Measurements from ENCODE around the gene MEF2C.
A peak's percentile ranks its signal among the peaks of the same experiment; 100 is the strongest.

Gene MEF2C

DNA sequence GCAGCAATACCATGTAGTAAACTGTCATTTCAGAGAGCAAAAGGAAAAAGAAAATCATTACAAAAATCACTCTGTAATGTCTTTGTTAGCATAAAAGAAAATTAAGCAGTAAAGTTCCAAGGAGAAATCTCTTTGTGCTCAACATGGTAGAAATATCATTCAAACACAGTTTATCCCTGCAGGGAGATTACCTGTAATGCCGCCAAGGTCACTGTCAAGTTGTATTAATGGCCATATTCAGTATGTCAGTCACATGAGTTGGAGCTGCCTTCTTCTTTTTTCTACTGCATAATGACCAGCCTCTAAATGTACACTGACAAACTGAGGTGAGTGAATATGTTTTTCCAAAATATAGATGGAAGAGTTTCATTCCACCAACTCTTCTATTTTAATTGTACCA lies 36.5 kb downstream of the MEF2C start:
- Histone ChIP-seq H3K27me3 (ENCODE audit: control insufficient read depth, low read length) (no peaks in the 10 kb centered on the region), H3K9me3 (ENCODE audit: control insufficient read depth, insufficient read depth, low read length) (no peaks in the 10 kb centered on the region), H4K20me1 (ENCODE audit: control insufficient read depth, insufficient read depth, low read depth, low read length) (no peaks in the 10 kb centered on the region), H3K4me1 (ENCODE audit: control insufficient read depth, low read length) (peaks cover 78% of the 10 kb centered on the region), H3K79me2 (ENCODE audit: control insufficient read depth, low read length) (peaks cover 82% of the 10 kb centered on the region), H3K27ac (ENCODE audit: low read depth, low read length) (no peak overlapping the region), H3K9me2 (replicated peaks; ENCODE audit: control insufficient read depth, low read length) (no peaks in the 10 kb centered on the region), H3K4me2 (ENCODE audit: low read length) (0 out of 2 replicates have a peak overlapping the region, but pooled peaks have one; percentile 17), H3K36me3 (ENCODE audit: control insufficient read depth, low read length) (peaks cover 34% of the 10 kb centered on the region), H3F3A (ENCODE audit: control insufficient read depth, insufficient read depth) (no peaks in the 10 kb centered on the region; the same call in 1 of the 2 replicates), H3K4me3 (ENCODE audit: low read length) (no peak overlapping the region)
- TF ChIP-seq, protein P1, sequence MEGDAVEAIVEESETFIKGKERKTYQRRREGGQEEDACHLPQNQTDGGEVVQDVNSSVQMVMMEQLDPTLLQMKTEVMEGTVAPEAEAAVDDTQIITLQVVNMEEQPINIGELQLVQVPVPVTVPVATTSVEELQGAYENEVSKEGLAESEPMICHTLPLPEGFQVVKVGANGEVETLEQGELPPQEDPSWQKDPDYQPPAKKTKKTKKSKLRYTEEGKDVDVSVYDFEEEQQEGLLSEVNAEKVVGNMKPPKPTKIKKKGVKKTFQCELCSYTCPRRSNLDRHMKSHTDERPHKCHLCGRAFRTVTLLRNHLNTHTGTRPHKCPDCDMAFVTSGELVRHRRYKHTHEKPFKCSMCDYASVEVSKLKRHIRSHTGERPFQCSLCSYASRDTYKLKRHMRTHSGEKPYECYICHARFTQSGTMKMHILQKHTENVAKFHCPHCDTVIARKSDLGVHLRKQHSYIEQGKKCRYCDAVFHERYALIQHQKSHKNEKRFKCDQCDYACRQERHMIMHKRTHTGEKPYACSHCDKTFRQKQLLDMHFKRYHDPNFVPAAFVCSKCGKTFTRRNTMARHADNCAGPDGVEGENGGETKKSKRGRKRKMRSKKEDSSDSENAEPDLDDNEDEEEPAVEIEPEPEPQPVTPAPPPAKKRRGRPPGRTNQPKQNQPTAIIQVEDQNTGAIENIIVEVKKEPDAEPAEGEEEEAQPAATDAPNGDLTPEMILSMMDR (IDR thresholded peaks at IDR 0.05; ENCODE audit: low read depth, low read length, poor library complexity, severe bottlenecking): no peak
- TF ChIP-seq EZH2phosphoT487 (IDR thresholded peaks at IDR 0.05; ENCODE audit: borderline replicate concordance, low read length): no peak

DNA sequence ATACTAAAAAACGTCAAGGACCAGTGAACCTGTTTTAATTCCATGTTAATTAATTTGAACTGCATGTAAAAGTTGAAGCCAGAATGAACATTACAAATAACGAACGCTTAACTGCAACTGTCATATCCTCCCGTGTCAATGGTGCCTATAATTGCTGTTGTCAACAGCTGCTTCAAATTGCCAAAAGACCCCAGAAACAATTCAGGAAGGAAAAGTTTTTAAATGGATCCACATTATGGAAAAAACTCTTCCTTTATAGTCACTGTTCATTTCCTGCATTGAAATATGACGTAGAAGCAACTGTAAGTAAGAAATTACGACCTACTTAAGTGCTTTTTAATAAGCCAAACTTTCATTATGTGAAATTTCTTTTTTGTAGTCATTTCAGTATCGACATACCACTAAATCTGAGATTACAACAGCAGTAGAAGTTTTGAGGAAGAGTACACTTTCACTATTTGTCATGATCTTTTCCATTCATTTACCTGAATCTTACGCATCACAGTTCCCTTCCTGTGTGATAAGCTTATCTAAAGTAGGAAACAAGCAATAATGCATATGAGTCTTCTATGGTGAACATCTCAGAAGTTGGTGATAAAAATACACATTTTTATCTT lies 37.8 kb downstream of the MEF2C start:
- no peaks in the 10 kb centered on the region for H3K9me2 ChIP-seq (replicated peaks; ENCODE audit: control insufficient read depth, low read length)
- H3K4me1 ChIP-seq (ENCODE audit: control insufficient read depth, low read length): peaks cover 74% of the 10 kb centered on the region
- H3K79me2 ChIP-seq (ENCODE audit: control insufficient read depth, low read length): peaks cover 81% of the 10 kb centered on the region
- no peaks in the 10 kb centered on the region for H4K20me1 ChIP-seq (ENCODE audit: control insufficient read depth, insufficient read depth, low read depth, low read length)
- H3F3A ChIP-seq (ENCODE audit: control insufficient read depth, insufficient read depth): no peaks in the 10 kb centered on the region; the same call in 1 of the 2 replicates
- H3K4me2 ChIP-seq (ENCODE audit: low read length): peak overlapping the region; percentile 1; the same call in 1 of the 2 replicates
- H3K36me3 ChIP-seq (ENCODE audit: control insufficient read depth, low read length): peaks cover 26% of the 10 kb centered on the region
- no peak overlapping the region for H3K27ac ChIP-seq (ENCODE audit: low read depth, low read length)
- no peak overlapping the region for H3K4me3 ChIP-seq (ENCODE audit: low read length)
- H3K9me3 ChIP-seq (ENCODE audit: control insufficient read depth, insufficient read depth, low read length): no peaks in the 10 kb centered on the region
- TF ChIP-seq EZH2phosphoT487 (IDR thresholded peaks at IDR 0.05; ENCODE audit: borderline replicate concordance, low read length): no peak
- TF ChIP-seq, protein P1 (IDR thresholded peaks at IDR 0.05; ENCODE audit: low read depth, low read length, poor library complexity, severe bottlenecking): no peak
- no peaks in the 10 kb centered on the region for H3K27me3 ChIP-seq (ENCODE audit: control insufficient read depth, low read length)

DNA sequence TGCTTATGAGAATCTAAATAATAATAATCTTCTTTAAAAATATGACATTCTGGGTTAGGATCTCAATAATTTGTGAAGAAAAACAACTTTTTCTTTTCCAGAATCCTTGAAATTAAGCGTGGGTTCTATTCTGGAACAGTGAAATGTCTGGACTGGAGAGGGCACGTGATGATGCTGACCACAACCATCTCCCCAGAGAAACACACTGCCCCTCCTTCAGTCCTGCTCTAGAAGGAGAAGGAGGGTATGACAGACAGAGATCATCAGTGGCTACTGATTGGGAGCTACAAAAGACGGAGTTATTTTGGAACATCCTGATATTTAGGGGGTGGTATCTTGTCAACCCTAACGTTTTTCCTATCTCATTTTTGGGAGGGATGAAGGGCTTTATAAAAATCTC lies 40.2 kb downstream of the MEF2C start:
- H3K9me3 ChIP-seq (ENCODE audit: control insufficient read depth, insufficient read depth, low read length): no peaks in the 10 kb centered on the region
- TF ChIP-seq EZH2phosphoT487 (IDR thresholded peaks at IDR 0.05; ENCODE audit: borderline replicate concordance, low read length): no peak
- TF ChIP-seq, protein P1 (IDR thresholded peaks at IDR 0.05; ENCODE audit: low read depth, low read length, poor library complexity, severe bottlenecking): no peak
- peaks cover 33% of the 10 kb centered on the region for H3K36me3 ChIP-seq (ENCODE audit: control insufficient read depth, low read length)
- H3F3A ChIP-seq (ENCODE audit: control insufficient read depth, insufficient read depth): peaks cover 2% of the 10 kb centered on the region; the same call in 1 of the 2 replicates
- H3K4me3 ChIP-seq (ENCODE audit: low read length): no peak overlapping the region
- no peaks in the 10 kb centered on the region for H3K9me2 ChIP-seq (replicated peaks; ENCODE audit: control insufficient read depth, low read length)
- peaks cover 87% of the 10 kb centered on the region for H3K79me2 ChIP-seq (ENCODE audit: control insufficient read depth, low read length)
- H3K27me3 ChIP-seq (ENCODE audit: control insufficient read depth, low read length): no peaks in the 10 kb centered on the region
- no peaks in the 10 kb centered on the region for H4K20me1 ChIP-seq (ENCODE audit: control insufficient read depth, insufficient read depth, low read depth, low read length)
- no peak overlapping the region for H3K27ac ChIP-seq (ENCODE audit: low read depth, low read length)
- H3K4me1 ChIP-seq (ENCODE audit: control insufficient read depth, low read length): peaks cover 75% of the 10 kb centered on the region
- H3K4me2 ChIP-seq (ENCODE audit: low read length): no peak overlapping the region

All from DOHH2 (cell line).